Measurements from ENCODE around the gene UGT8.

Gene UGT8

GRCh38 chr4:114649908-114650307 is 51.3 kb downstream of the UGT8 start:
- Histone ChIP-seq H3K27me3 (no peaks in the 10 kb centered on the region), H3K9me3 (no peaks in the 10 kb centered on the region), H3K36me3 (no peaks in the 10 kb centered on the region), H3K4me1 (ENCODE audit: control insufficient read depth in 1 of 2, insufficient read depth in 1 of 2, low read depth in 1 of 2, low read length in 1 of 2) (no peaks in the 10 kb centered on the region), H3K27ac (no peak overlapping the region), H3K4me3 (ENCODE audit: low read depth in 1 of 2, low read length in 1 of 2) (no peak overlapping the region)
- TF ChIP-seq CTCF (IDR thresholded peaks at IDR 0.05), result no peak

- no peaks in the 10 kb centered on the region for H3K4me1 ChIP-seq (ENCODE audit: control insufficient read depth in 1 of 2, insufficient read depth in 1 of 2, low read depth in 1 of 2, low read length in 1 of 2)
- TF ChIP-seq CTCF (IDR thresholded peaks at IDR 0.05), result no peak
- H3K4me3 ChIP-seq (ENCODE audit: low read depth in 1 of 2, low read length in 1 of 2), result no peak overlapping the region
- H3K27me3 ChIP-seq, result no peaks in the 10 kb centered on the region
- no peaks in the 10 kb centered on the region for H3K9me3 ChIP-seq
- no peak overlapping the region for H3K27ac ChIP-seq
- no peaks in the 10 kb centered on the region for H3K36me3 ChIP-seq
Observed at GRCh38 chr4:114653675-114654074, 55.1 kb downstream of the UGT8 start.

GRCh38 chr4:114654592-114654991 is 56.0 kb downstream of the UGT8 start:
- Histone ChIP-seq H3K4me1 (ENCODE audit: control insufficient read depth in 1 of 2, insufficient read depth in 1 of 2, low read depth in 1 of 2, low read length in 1 of 2) (no peaks in the 10 kb centered on the region), H3K27me3 (no peaks in the 10 kb centered on the region), H3K4me3 (ENCODE audit: low read depth in 1 of 2, low read length in 1 of 2) (no peak overlapping the region), H3K9me3 (no peaks in the 10 kb centered on the region), H3K36me3 (no peaks in the 10 kb centered on the region), H3K27ac (no peak overlapping the region)
- TF ChIP-seq CTCF (IDR thresholded peaks at IDR 0.05), result no peak

GRCh38 chr4:114658179-114658578 is 59.6 kb downstream of the UGT8 start:
- no peak for TF ChIP-seq CTCF (IDR thresholded peaks at IDR 0.05)
- H3K4me3 ChIP-seq (ENCODE audit: low read depth in 1 of 2, low read length in 1 of 2), result no peak overlapping the region
- H3K27ac ChIP-seq, result no peak overlapping the region
- no peaks in the 10 kb centered on the region for H3K27me3 ChIP-seq
- no peaks in the 10 kb centered on the region for H3K36me3 ChIP-seq
- H3K9me3 ChIP-seq, result no peaks in the 10 kb centered on the region
- no peaks in the 10 kb centered on the region for H3K4me1 ChIP-seq (ENCODE audit: control insufficient read depth in 1 of 2, insufficient read depth in 1 of 2, low read depth in 1 of 2, low read length in 1 of 2)

- no peaks in the 10 kb centered on the region for H3K27me3 ChIP-seq
- TF ChIP-seq CTCF (IDR thresholded peaks at IDR 0.05), result no peak
- no peak overlapping the region for H3K4me3 ChIP-seq (ENCODE audit: low read depth in 1 of 2, low read length in 1 of 2)
- no peaks in the 10 kb centered on the region for H3K4me1 ChIP-seq (ENCODE audit: control insufficient read depth in 1 of 2, insufficient read depth in 1 of 2, low read depth in 1 of 2, low read length in 1 of 2)
- H3K9me3 ChIP-seq, result no peaks in the 10 kb centered on the region
- no peak overlapping the region for H3K27ac ChIP-seq
- H3K36me3 ChIP-seq, result no peaks in the 10 kb centered on the region
Observed at GRCh38 chr4:114658776-114659175, 60.2 kb downstream of the UGT8 start.

GRCh38 chr4:114659386-114660008 is 60.9 kb downstream of the UGT8 start:
- no peak overlapping the region for H3K4me3 ChIP-seq (ENCODE audit: low read depth in 1 of 2, low read length in 1 of 2)
- no peak for TF ChIP-seq CTCF (IDR thresholded peaks at IDR 0.05)
- no peaks in the 10 kb centered on the region for H3K27me3 ChIP-seq
- no peaks in the 10 kb centered on the region for H3K36me3 ChIP-seq
- H3K9me3 ChIP-seq, result no peaks in the 10 kb centered on the region
- no peaks in the 10 kb centered on the region for H3K4me1 ChIP-seq (ENCODE audit: control insufficient read depth in 1 of 2, insufficient read depth in 1 of 2, low read depth in 1 of 2, low read length in 1 of 2)
- H3K27ac ChIP-seq, result no peak overlapping the region

Data from neutrophil (primary cell).